ENCODE results near the gene COL13A1.

The COL13A1 gene

GRCh38 chr10:69915215-69915560, 113.5 kb downstream of the COL13A1 start:
- TF ChIP-seq CTCF (conservative IDR thresholded peaks at IDR 0.05; ENCODE audit: low read depth): no peak
- ChIA-PET POLR2A (ENCODE audit: low non-redundant PET) (no interaction called here), CTCF (interaction anchor here (0.6 to 3.5 kb wide), 42 partner anchors 9 to 1885 kb away, joined by 3 to 31 read pairs (median 6); no protein-coding TSS in a partner anchor)
- H3K27ac ChIP-seq: no peak overlapping the region
- DNase-seq (ENCODE audit: low spot score): no peak

DNA sequence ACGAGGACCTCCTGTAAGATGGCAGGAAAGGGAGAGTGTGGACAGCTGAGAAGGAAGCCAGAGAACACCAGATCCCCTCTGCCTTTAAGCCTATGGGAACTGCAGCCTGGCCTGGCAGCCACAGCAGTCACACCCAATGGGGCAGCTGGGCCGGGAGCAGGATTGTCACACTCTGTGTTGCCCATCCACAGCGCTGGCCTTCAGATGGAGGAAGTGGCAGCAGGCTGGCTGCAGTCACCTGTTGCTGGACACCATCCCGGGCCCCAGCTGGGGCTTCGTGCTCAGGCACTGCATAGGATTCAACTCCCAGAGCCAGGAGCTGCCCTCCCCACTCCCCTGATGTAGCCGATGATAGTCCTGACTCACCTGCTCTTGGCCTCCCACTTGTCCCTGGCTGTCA, 114.4 kb downstream of the COL13A1 start:
- CTCF ChIA-PET: interaction anchor here (0.6 to 3.5 kb wide), 4 partner anchors 11 to 271 kb away, joined by 4 to 31 read pairs (median 12); no protein-coding TSS in a partner anchor
- no peak for TF ChIP-seq CTCF (conservative IDR thresholded peaks at IDR 0.05; ENCODE audit: low read depth)
- POLR2A ChIA-PET (ENCODE audit: low non-redundant PET): no interaction called here
- DNase-seq (ENCODE audit: low spot score): no peak
- no peak overlapping the region for H3K27ac ChIP-seq

DNA sequence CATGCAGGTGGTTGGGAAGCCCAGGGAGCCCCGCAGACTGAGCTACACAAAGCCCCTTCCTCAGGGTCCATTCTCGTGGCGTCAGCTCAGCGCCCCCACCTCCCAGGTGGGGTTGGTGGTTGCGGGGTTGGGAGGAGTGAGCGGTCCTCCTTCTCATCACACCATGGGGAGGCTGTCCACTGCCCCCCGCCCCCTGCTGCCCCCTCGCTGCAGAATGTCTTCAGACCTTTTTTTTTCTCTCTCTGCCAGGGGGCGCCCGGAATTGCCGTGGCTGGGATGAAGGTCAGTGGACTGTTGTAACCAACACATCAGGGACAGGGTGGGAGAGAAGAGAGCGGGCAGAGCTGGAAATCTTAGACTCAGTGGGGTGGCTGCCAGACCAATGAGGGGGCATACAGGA, 116.3 kb downstream of the COL13A1 start:
- ChIA-PET CTCF (interaction anchor here (0.6 to 1.0 kb wide), 5 partner anchors 21 to 687 kb away, joined by 3 to 4 read pairs (median 3); no protein-coding TSS in a partner anchor), POLR2A (ENCODE audit: low non-redundant PET) (no interaction called here)
- H3K27ac ChIP-seq: no peak overlapping the region
- no peak for DNase-seq (ENCODE audit: low spot score)
- no peak for TF ChIP-seq CTCF (conservative IDR thresholded peaks at IDR 0.05; ENCODE audit: low read depth)

DNA sequence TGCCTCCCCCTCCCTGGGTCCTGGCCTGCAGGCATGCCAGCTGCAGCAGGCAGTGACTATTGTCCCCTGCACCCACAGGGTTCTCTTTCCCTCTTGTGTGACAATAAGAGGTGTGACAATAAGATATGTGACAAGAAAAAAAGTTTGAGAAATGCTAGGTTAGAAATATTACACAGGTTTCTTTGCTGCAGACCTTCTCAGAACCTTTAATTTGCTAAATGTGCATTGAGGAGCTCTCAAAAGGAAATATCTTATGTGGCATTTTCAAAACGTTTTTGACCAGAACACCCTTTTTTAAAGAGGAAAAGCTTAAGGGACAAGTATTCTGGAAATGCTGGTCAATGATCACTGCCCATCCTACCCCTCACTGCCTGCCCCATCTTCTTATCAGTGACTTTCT, 117.5 kb downstream of the COL13A1 start:
- ChIA-PET POLR2A (ENCODE audit: low non-redundant PET) (no interaction called here), CTCF (interaction anchor here (0.6 kb wide), 1 partner anchor 733 kb away, joined by 3 read pairs; no protein-coding TSS in a partner anchor)
- TF ChIP-seq CTCF (conservative IDR thresholded peaks at IDR 0.05; ENCODE audit: low read depth): no peak
- H3K27ac ChIP-seq: no peak overlapping the region
- DNase-seq (ENCODE audit: low spot score): no peak

DNA sequence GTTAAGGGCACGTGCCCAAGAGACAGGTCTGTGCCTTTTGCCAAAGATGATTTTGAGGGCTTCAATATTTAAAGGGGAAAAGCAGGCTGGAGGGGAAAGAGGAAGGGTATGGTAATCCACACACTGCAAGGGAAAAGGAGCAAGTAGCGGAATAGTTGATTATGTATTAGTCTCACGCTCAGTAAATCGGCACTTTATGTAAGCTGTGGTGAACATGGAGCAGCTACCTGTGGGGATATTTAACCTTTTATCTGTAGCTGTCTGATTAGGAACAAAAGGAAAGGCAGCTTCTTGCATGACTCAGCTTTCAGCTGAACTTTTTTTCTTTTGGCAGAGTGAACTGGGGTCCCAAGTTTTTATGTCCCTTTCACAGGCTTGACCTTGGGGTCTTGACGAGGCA, 123.4 kb downstream of the COL13A1 start:
- DNase-seq (ENCODE audit: low spot score): no peak
- ChIA-PET CTCF (interaction anchor here (1.6 kb wide), 1 partner anchor 10 kb away, joined by 5 read pairs; no protein-coding TSS in a partner anchor), POLR2A (ENCODE audit: low non-redundant PET) (no interaction called here)
- H3K27ac ChIP-seq: no peak overlapping the region
- TF ChIP-seq CTCF (conservative IDR thresholded peaks at IDR 0.05; ENCODE audit: low read depth): no peak

DNA sequence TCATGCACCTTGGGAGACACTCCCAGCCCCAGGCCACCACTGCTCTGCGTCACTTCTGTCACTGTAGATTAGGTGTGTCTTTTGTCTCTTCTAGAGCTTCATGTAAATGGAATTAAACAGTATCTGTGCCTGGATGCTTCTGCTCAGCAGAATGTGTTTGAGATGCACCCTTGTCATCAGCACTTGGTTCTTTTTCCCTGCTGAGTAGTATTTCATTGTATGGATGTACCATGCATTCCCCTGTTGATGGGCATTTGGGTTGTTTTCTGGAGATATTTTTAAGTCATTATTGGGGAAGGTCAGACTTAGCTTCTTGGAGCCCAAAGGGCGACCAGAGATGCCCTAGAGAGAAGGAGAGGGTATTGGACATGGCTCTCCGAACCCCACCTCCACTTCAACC, 126.6 kb downstream of the COL13A1 start:
- ChIA-PET POLR2A (ENCODE audit: low non-redundant PET) (no interaction called here), CTCF (interaction anchor here (2.2 kb wide), 1 partner anchor 14 kb away, joined by 7 read pairs; no protein-coding TSS in a partner anchor)

More for the DNA sequence above, 126.6 kb downstream of the COL13A1 start:
- DNase-seq (ENCODE audit: low spot score): no peak
- TF ChIP-seq CTCF (conservative IDR thresholded peaks at IDR 0.05; ENCODE audit: low read depth): no peak
- H3K27ac ChIP-seq: no peak overlapping the region
